ENCODE results near the gene CNTFR. TPM values are rescaled to one million over a fixed set of nuclear protein-coding genes. Genes with fewer than 3 reads are reported as not detected.

The CNTFR gene
- polyA plus RNA-seq, 1 donor from 2014 or later, result not detected

DNA sequence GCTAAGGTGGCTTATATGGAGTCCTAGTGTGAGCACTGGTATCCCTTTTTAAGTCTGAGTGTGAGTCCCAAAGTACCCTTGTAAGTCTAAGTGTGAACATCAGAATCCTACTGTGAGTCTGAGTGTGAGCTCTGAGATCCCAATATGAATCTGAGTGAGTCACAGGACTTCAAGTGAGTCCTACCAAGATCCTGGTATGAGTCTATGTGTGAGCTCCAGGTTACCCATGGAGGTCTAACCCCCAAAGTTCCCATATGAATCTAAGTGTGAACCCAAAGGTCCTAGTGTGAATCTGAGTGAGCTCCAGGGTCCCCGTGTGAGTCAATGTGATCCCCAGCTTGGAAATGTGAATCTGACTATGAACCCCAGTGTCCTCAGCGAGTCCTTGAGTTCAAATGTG is 2.3 kb downstream of the CNTFR start:
- peak overlapping the region in 2 of 4 donors; percentile 21 to 25 for H3K4me3 Mint-ChIP-seq
- no peaks in the 10 kb centered on the region for H3K9me3 Mint-ChIP-seq
- peaks cover 0 to 19% (median 13%) of the 10 kb centered on the region in 3 donors for H3K4me1 Mint-ChIP-seq
- H3K27me3 Mint-ChIP-seq, result peaks cover 64% of the 10 kb centered on the region
- H3K27ac Mint-ChIP-seq, result no peak overlapping the region
- no peaks in the 10 kb centered on the region for H3K36me3 Mint-ChIP-seq

DNA sequence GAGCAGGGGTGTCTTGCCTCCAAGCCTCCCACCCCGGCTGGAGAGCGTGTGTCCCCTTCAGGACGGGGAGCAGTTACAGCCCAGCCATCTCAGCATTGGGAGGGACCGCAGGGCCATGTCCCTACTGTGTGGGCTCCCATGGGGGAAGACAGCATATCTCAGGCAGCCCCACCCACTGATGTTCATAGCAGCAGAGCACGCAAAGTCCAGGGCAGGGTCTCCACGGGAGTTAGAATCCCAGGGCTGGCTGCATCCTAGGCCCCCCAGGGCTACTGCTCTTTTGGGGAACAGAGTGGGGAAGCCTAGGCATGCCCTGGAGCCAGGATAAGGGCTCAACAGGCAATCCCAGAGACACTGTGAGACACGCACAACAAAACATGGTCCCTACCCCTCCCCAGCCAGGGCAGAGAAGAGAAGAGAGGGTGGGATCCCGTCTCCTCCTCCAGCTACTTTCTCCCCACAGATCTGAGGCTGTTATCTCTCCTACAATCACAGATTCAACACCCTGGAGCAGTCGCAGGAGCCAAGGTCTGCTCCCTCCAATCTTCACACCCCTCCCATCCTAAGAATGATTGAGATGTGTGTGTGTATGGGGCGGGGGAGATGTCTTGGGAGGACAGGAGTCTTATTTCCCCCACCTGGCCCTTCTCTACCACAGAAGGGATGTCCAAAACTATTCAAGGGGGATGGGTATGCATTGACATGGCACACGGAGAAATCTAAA is 3.4 kb downstream of the CNTFR start:
- no peaks in the 10 kb centered on the region for H3K36me3 Mint-ChIP-seq
- H3K4me3 Mint-ChIP-seq, result no peak overlapping the region
- H3K9me3 Mint-ChIP-seq, result no peaks in the 10 kb centered on the region
- H3K4me1 Mint-ChIP-seq, result peaks cover 0 to 15% (median 11%) of the 10 kb centered on the region in 3 donors
- H3K27me3 Mint-ChIP-seq, result peaks cover 59% of the 10 kb centered on the region
- no peak overlapping the region for H3K27ac Mint-ChIP-seq

DNA sequence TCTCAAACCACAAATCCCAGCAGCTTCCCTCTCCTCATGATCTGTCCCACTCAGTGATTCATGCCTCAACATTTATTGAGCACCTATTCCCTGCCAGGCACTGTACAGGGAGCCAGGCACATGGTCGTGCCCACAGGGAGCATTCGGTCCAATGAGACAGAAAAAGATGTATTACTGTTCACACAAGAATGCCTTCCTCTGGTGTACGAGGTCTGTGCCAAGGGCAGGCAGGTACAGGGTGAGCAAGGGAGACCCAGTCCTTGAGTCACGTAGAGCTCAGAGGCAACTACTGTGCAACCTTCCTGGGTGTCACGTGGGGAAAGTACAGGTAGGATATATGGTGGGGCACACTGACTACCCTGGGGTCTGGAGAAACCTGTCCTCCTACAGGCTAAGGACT is 4.6 kb downstream of the CNTFR start:
- Mint-ChIP-seq H3K27me3 (peaks cover 61% of the 10 kb centered on the region), H3K4me1 (peaks cover 0 to 11% (median 6%) of the 10 kb centered on the region in 3 donors), H3K9me3 (no peaks in the 10 kb centered on the region), H3K27ac (no peak overlapping the region), H3K4me3 (no peak overlapping the region), H3K36me3 (no peaks in the 10 kb centered on the region)

DNA sequence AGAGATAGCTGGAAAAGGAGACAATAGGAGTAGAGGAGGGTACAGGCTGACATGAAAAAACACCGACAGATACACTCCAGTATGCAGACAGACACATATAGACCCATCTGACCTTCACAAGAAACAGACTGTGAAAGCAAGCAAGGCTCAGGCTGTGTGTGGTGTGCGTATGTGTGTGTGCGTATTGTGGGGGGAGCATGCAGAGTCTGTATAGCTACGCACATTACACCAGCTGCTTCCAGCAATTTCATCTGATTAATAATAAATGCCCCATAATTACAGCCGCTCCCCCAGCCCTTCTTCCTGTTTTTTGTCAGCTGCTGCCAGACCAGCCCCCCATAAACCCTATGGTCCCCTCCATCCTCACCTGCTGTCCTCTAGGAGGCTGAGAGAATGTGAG is 6.7 kb downstream of the CNTFR start:
- Mint-ChIP-seq H3K9me3 (no peaks in the 10 kb centered on the region), H3K36me3 (no peaks in the 10 kb centered on the region), H3K4me1 (peaks cover 0 to 4% (median 2%) of the 10 kb centered on the region in 3 donors), H3K27me3 (peaks cover 58% of the 10 kb centered on the region), H3K27ac (no peak overlapping the region), H3K4me3 (no peak overlapping the region)

DNA sequence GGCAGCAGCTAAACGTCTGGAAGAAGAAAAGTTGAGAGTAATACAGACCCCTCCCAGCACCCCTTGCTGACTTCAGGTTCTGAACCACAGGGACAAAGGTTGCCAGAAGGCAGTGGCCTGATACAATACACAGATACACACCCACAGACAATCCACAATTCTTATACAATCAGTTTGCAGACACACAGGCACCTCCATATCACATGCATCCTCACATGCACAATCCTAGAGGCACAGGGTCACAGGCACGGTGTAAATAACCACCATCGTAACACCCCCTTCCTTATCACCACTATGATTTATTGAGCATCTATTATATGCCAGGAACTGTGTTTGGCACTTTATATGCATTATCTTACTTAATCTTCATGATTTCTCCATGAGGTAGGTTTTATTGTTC is 8.2 kb downstream of the CNTFR start:
- Mint-ChIP-seq H3K27me3 (peaks cover 60% of the 10 kb centered on the region), H3K4me3 (no peak overlapping the region), H3K36me3 (no peaks in the 10 kb centered on the region), H3K27ac (no peak overlapping the region), H3K9me3 (no peaks in the 10 kb centered on the region), H3K4me1 (peaks cover 0 to 8% (median 8%) of the 10 kb centered on the region in 3 donors)

DNA sequence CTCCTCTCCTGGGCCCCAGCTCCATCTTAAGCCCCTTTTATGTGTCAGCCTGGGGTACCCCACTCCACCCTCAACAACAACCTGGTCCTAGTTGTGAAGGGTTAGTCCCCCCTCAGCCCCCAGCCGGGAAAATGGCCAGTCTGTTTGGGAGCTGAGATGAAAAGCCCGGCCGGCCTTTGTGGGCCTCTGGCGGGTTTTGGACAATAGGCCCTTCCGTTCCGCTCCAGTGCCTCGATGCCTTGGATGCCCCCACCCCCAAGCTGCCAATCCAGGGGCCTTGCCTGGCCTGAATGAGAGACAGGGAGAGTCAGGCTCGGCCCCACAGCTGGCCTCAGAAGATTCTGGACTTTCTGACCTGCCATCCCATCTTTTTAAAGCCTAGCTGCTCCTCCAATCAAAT is 9.2 kb downstream of the CNTFR start:
- no peak overlapping the region for H3K27ac Mint-ChIP-seq
- H3K9me3 Mint-ChIP-seq, result no peaks in the 10 kb centered on the region
- H3K36me3 Mint-ChIP-seq, result no peaks in the 10 kb centered on the region
- H3K4me1 Mint-ChIP-seq, result peaks cover 0 to 7% (median 7%) of the 10 kb centered on the region in 3 donors
- peaks cover 56% of the 10 kb centered on the region for H3K27me3 Mint-ChIP-seq
- H3K4me3 Mint-ChIP-seq, result no peak overlapping the region

DNA sequence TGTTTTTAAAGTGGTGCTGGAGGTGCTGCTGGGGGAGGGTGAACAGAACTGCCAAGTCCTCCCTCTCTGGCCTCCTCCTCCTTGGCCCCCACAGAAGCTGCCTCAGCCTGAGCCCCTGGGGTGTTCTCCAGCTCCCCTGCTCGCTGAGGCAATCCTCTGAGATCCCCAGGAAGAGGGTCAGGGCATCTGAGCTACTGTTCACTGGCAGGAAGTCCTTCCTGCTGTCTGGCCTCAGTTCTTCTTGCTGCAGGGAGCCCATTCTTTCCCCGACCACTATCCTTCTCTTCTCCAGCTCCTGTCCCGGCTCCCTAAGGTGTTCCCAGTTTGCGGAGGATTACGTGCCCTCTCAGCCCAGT is 9.7 kb downstream of the CNTFR start:
- no peaks in the 10 kb centered on the region for H3K36me3 Mint-ChIP-seq
- H3K9me3 Mint-ChIP-seq, result no peaks in the 10 kb centered on the region
- no peak overlapping the region for H3K4me3 Mint-ChIP-seq
- peaks cover 0 to 7% (median 7%) of the 10 kb centered on the region in 3 donors for H3K4me1 Mint-ChIP-seq
- H3K27me3 Mint-ChIP-seq, result peaks cover 50% of the 10 kb centered on the region
- no peak overlapping the region for H3K27ac Mint-ChIP-seq

DNA sequence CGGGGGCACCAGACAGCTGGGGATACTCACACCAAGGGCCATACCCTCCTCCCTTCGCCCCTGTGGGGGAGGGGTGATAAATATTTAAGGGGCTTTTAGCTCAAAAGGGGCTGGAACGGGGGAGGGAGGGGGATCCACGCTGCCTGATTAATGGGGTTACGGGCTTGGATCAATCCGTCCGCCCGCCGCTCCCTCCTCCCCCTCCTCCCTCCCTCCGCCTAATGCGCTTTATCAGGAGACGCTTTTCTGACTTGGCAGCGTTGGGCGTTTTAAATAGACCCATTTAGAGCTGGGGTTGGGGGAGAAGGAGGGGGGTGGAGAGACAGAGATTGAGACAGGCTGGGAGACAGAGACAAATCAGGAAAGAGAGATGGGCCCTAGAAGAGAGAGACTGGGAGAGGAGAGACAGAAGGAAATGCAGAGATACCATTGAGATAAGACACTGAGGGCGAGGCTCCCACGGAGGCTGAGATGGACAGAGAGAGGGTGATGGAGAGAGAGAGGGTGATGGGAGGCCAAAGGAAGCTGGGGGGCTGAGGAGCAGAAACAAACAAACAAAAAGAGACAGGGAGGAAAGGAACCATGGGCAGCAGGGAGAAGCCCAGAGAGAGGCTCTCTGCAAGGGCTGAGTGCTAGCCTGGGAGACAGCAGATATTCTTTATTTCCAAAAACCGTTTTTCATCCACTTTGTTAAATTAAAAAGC is 10.3 kb downstream of the CNTFR start:
- H3K4me3 Mint-ChIP-seq, result no peak overlapping the region
- H3K36me3 Mint-ChIP-seq, result no peaks in the 10 kb centered on the region
- H3K9me3 Mint-ChIP-seq, result no peaks in the 10 kb centered on the region
- H3K4me1 Mint-ChIP-seq, result peaks cover 0 to 7% (median 7%) of the 10 kb centered on the region in 3 donors
- H3K27ac Mint-ChIP-seq, result no peak overlapping the region
- H3K27me3 Mint-ChIP-seq, result peaks cover 50% of the 10 kb centered on the region

DNA sequence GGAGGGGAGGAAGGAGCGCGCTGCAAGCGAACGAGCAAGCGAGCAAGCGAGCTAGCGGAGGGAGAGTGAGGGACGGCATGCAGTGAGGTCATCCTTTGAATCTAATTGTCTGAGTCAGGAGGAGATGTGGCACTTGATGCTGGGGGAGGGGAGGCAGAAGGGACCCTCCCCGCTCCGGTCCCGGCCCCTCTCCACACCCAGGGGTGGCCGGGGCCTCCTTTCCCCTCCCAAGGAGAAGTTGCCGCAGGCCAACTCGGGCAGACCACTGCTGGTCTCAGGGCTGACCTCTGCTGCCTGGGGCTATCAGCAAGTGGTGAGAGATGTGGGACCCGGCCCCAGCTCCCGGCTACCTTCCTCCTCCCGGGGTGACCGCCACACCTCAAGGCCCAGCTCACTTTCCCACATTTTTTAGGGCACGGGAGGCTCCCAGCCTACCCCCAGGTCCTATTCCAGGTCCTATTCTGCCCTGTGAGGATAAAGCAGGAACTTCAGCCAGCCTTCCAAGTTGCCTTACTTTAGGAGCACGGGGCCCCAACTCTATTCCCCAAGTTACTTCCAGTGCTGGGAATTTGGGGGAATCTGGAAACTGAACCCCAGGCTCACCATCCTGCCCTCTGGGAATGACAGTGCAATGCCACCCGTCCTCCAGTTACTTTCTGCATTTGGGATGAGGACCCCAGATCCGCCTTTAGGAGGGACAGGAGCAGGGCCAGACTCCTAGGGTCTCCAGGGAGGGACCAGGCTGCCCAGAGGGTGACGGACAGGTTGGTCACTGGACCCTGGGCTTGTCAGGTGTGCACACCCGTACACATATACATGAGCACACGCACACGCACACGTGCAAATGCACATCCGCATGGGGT is 11.1 kb downstream of the CNTFR start:
- Mint-ChIP-seq H3K27ac (no peak overlapping the region), H3K4me1 (peaks cover 0 to 7% (median 7%) of the 10 kb centered on the region in 3 donors), H3K36me3 (no peaks in the 10 kb centered on the region), H3K27me3 (peaks cover 51% of the 10 kb centered on the region), H3K9me3 (no peaks in the 10 kb centered on the region), H3K4me3 (peak overlapping the region in 3 of 4 donors; percentile 27 to 50 (median 35))

DNA sequence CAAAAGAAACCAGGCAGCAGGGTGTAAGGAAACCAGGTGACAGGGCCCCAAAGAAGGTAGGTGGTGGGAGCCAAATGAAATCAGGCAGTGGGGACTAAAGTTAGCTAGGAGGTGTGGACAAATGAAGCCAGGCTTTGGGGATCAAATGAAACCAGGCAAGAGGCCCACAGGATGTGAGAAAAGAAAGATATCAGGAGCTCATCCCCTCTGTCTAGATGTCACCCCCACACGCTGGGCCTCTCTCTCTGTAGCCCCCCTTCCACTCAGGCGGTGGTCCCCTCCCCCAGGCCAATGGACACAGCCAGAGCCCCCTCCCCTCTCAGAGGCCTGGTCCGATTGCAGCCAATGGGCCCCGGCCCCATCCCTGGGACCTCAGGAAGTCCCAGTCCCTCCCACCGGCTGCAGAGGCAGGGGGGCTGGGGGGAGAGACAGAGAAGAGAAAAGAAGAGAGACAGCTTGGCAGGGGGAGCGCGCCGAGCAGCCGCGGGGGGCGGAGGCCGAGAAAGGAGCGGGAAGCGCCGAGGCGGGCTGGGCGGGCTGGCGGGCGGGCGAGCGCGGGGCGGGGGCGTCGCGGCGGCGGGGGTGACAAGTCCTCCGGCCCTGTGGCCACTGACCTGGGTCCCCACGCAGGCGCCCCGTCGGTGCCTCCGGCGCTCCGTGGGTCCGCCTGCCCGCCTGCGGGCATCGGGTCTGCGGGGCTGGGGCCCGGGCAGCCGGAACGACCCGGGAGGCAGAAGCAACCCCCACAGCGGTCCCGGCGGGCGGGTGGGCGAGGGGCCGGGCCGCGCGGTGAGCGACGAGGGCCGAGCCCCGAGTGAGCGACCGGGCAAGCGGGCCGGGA is 11.9 kb downstream of the CNTFR start:
- no peak overlapping the region for H3K27ac Mint-ChIP-seq

DNA sequence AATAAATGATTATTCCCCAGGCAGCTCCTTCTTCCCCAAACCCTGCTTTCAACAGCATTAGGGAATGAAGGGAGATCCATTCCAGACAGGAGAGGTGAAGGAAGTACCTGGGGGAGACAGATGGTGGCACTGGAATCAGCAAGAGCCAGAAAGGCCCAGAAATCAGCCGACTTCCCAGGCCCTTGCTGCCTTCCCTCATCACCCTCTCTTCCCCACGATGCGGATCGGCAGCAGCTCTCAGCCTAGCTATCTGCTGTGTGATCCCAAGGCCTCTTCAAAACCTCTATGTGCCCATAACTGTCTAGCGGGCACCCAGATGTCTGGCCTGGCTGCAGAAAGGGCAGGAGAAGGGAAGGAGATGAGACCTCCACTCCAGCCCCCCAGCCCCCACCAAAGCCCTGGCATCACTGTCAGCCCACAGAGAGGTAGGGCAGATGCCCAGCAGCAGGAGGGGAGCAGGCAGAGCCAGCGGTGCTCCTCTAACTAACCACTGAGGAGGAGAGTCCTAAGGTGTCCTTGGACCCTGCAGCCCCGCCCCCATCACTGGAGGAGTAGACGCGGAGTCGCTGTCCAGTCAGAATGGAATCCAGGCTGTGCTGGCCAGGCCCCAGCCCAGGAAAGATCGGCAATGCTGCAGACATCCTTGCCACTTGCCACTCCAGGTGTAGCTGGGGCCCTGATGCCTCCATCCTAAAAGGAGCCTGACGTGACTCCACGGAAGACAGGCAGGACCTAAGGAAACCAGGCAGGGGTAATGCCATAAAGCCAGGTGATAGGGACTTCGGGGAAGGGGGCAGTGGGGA is 12.7 kb downstream of the CNTFR start:
- Mint-ChIP-seq H3K36me3 (no peaks in the 10 kb centered on the region), H3K27me3 (peaks cover 52% of the 10 kb centered on the region), H3K9me3 (no peaks in the 10 kb centered on the region), H3K27ac (no peak overlapping the region), H3K4me1 (peaks cover 0 to 7% (median 7%) of the 10 kb centered on the region in 3 donors), H3K4me3 (peak overlapping the region in 2 of 4 donors; percentile 85)

More for the DNA sequence above, 11.9 kb downstream of the CNTFR start:
- Mint-ChIP-seq H3K36me3 (no peaks in the 10 kb centered on the region), H3K4me3 (peak overlapping the region in 3 of 4 donors; percentile 50 to 85 (median 85)), H3K27me3 (peaks cover 52% of the 10 kb centered on the region), H3K4me1 (peaks cover 0 to 7% (median 7%) of the 10 kb centered on the region in 3 donors), H3K9me3 (no peaks in the 10 kb centered on the region)

DNA sequence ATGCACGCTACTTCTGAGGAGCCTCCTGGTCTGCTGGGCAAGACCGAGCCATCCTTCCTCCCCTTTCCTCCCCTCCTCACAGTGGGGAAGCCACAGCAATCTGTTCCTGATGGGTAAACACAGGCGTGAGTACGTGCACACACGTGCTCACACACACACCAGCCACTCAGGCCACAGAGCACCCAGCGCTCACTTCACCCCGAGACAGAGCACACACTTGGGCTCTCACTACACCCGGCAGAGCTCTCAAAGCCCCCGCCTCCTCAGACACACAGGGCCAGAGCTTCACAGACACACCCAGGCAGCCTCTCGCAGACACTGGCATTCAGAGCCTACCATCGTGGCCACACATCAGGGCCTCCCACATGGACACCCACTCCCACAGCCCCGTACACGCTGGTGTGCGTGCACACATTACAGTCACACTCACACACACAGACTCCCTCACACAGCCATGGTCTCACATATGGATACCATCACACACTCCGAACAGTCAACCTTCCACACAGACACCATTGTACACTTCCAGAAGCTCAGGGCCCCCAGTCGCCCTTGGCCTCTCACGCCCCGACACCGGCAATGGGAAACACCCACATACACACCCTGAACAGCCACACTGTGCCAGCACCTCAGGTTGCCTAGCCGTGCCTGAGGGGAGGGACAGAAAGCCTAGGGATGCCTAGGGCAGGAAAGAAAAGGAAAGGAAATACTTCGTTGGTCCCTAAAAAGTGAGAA is 13.5 kb downstream of the CNTFR start:
- no peaks in the 10 kb centered on the region for H3K9me3 Mint-ChIP-seq
- H3K4me1 Mint-ChIP-seq, result peaks cover 0 to 8% (median 7%) of the 10 kb centered on the region in 3 donors
- peaks cover 49% of the 10 kb centered on the region for H3K27me3 Mint-ChIP-seq
- no peaks in the 10 kb centered on the region for H3K36me3 Mint-ChIP-seq
- H3K4me3 Mint-ChIP-seq, result no peak overlapping the region
- no peak overlapping the region for H3K27ac Mint-ChIP-seq

DNA sequence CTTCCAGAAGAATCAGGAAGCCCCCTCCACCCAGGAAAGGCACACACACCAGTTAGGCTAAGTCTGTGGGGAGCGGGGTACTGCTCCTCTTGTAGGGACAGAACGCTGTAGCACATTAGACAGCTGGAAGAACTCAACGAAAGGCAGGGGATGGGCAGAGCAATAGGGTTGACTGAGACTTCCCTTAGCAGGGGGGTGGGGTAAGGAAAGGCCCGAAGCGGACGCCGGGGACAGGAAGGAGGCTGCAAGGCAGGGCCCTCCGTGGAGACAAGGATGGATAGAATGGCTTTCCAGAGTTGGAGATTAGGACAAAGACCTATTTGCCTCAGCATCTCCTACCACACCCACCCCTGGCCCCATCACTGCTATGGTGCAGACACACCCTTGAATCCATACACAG is 14.3 kb downstream of the CNTFR start:
- Mint-ChIP-seq H3K27me3 (peaks cover 42% of the 10 kb centered on the region), H3K36me3 (no peaks in the 10 kb centered on the region), H3K27ac (no peak overlapping the region), H3K4me3 (no peak overlapping the region), H3K9me3 (no peaks in the 10 kb centered on the region), H3K4me1 (peaks cover 0 to 8% (median 7%) of the 10 kb centered on the region in 3 donors)
